Measurements from ENCODE around the gene CAMK2N1. TPM values are rescaled to one million over a fixed set of nuclear protein-coding genes. Genes with fewer than 3 reads are reported as not detected.

CAMK2N1 gene
- total and polyA plus RNA-seq, 10 donors = 3.6 to 17.2 (median 8.5) TPM

GRCh38 chr1:20439282-20439681, 46.7 kb downstream of the CAMK2N1 start:
- TF ChIP-seq CTCF (IDR thresholded peaks at IDR 0.05 in 8 of 11, conservative IDR thresholded peaks at IDR 0.05 in 3 of 11) = no peak
- no peak for TF ChIP-seq POLR2AphosphoS5 (IDR thresholded peaks at IDR 0.05)
- no peak for TF ChIP-seq POLR2A (IDR thresholded peaks at IDR 0.05)
- intact Hi-C loops (cut with DNase I; ENCODE audit: low total_unique reads) = no loop called here
- Histone ChIP-seq H3K27ac (no peak overlapping the region), H3K27me3 (replicated peaks in 1 of 7) (peaks cover 0 to 36% (median 8%) of the 10 kb centered on the region in 7 donors), H3K4me1 (no peaks in the 10 kb centered on the region), H3K36me3 (no peaks in the 10 kb centered on the region), H3K9me3 (no peaks in the 10 kb centered on the region), H3K4me3 (no peak overlapping the region)
- DNase-seq = no peak

GRCh38 chr1:20437640-20438039, 48.4 kb downstream of the CAMK2N1 start:
- intact Hi-C loops (cut with DNase I; ENCODE audit: low total_unique reads) = no loop called here
- DNase-seq = no peak
- no peaks in the 10 kb centered on the region for H3K36me3 ChIP-seq
- H3K27me3 ChIP-seq (replicated peaks in 1 of 7) = peaks cover 0 to 46% (median 8%) of the 10 kb centered on the region in 7 donors
- TF ChIP-seq POLR2A (IDR thresholded peaks at IDR 0.05) (no peak), POLR2AphosphoS5 (IDR thresholded peaks at IDR 0.05) (no peak), CTCF (IDR thresholded peaks at IDR 0.05 in 8 of 11, conservative IDR thresholded peaks at IDR 0.05 in 3 of 11) (no peak)
- H3K27ac ChIP-seq = no peak overlapping the region
- no peaks in the 10 kb centered on the region for H3K4me1 ChIP-seq
- WGBS, 5 donors = 80 to 90% (median 88%) methylated on average over 2 of the region's 2 CpGs
- no peak overlapping the region for H3K4me3 ChIP-seq
- no peaks in the 10 kb centered on the region for H3K9me3 ChIP-seq

- Histone ChIP-seq H3K4me1 (no peaks in the 10 kb centered on the region), H3K4me3 (no peak overlapping the region), H3K9me3 (no peaks in the 10 kb centered on the region), H3K27me3 (replicated peaks in 1 of 7) (peaks cover 0 to 78% (median 12%) of the 10 kb centered on the region in 7 donors), H3K36me3 (no peaks in the 10 kb centered on the region), H3K27ac (no peak overlapping the region)
- no peak for DNase-seq
- 70 to 76% (median 73%) methylated on average over 4 of the region's 4 CpGs for WGBS, 5 donors
- TF ChIP-seq POLR2AphosphoS5 (IDR thresholded peaks at IDR 0.05) (no peak), POLR2A (IDR thresholded peaks at IDR 0.05) (no peak), CTCF (IDR thresholded peaks at IDR 0.05 in 8 of 11, conservative IDR thresholded peaks at IDR 0.05 in 3 of 11) (no peak)
- intact Hi-C loops (cut with DNase I; ENCODE audit: low total_unique reads) = no loop called here
Observed at GRCh38 chr1:20432891-20433290, 53.1 kb downstream of the CAMK2N1 start.

Other genes starting within 250 kb of the CAMK2N1 start
- under 1 TPM in 1 of 7 donors, not detected in 6; 0.28 TPM for gene VWA5B1, start 195.3 kb downstream of the CAMK2N1 start, total RNA-seq
- not detected for gene VWA5B1, start 195.3 kb downstream of the CAMK2N1 start, polyA plus RNA-seq
- 10 to 100 TPM; 20.1 to 32.3 (median 25.0) TPM for gene MUL1, start 21.9 kb upstream of the CAMK2N1 start, total RNA-seq
- gene MUL1, start 21.9 kb upstream of the CAMK2N1 start, polyA plus RNA-seq = 1 to 10 TPM; 2.9 to 9.2 (median 7.3) TPM
- under 1 TPM; 0.27 to 0.97 (median 0.79) TPM for gene FAM43B, start 66.4 kb upstream of the CAMK2N1 start, total RNA-seq
- under 1 TPM; 0.11 to 0.24 (median 0.22) TPM for gene FAM43B, start 66.4 kb upstream of the CAMK2N1 start, polyA plus RNA-seq
- 10 to 100 TPM in 6 of 7 donors, 1 to 10 TPM in 1; 8.5 to 47.2 (median 18.6) TPM for gene CDA, start 102.9 kb upstream of the CAMK2N1 start, total RNA-seq
- gene CDA, start 102.9 kb upstream of the CAMK2N1 start, polyA plus RNA-seq = 10 to 100 TPM in 1 of 3 donors, 1 to 10 TPM in 2; 4.2 to 18.0 (median 6.0) TPM
- gene PINK1, start 147.2 kb upstream of the CAMK2N1 start, total RNA-seq = 10 to 100 TPM; 34.3 to 73.4 (median 52.9) TPM
- 10 to 100 TPM; 20.3 to 42.8 (median 23.3) TPM for gene PINK1, start 147.2 kb upstream of the CAMK2N1 start, polyA plus RNA-seq
- 100 to 1,000 TPM; 121 to 194 (median 163) TPM for gene DDOST, start 175.2 kb upstream of the CAMK2N1 start, total RNA-seq
- 100 to 1,000 TPM; 107 to 139 (median 114) TPM for gene DDOST, start 175.2 kb upstream of the CAMK2N1 start, polyA plus RNA-seq
- gene KIF17, start 231.8 kb upstream of the CAMK2N1 start, total RNA-seq = 10 to 100 TPM; 15.4 to 82.2 (median 57.6) TPM
- gene KIF17, start 231.8 kb upstream of the CAMK2N1 start, polyA plus RNA-seq = 10 to 100 TPM in 1 of 3 donors, 1 to 10 TPM in 2; 8.3 to 41.4 (median 8.7) TPM
- under 1 TPM in 2 of 7 donors, not detected in 5; 0.10 to 0.22 TPM for gene SH2D5, start 246.5 kb upstream of the CAMK2N1 start, total RNA-seq
- gene SH2D5, start 246.5 kb upstream of the CAMK2N1 start, polyA plus RNA-seq = under 1 TPM; 0.02 to 0.05 (median 0.03) TPM